ENCODE measurements around the gene SPHK1. TPM values are rescaled to one million over a fixed set of nuclear protein-coding genes. Genes with fewer than 3 reads are reported as not detected.
"Not testable (repeated sequence)": the region's sequence is repeated elsewhere in the genome, so short reads cannot be mapped to it uniquely, and the experiment has no call there.

SPHK1 gene
- total RNA-seq, 2 donors from 2014 or later = 2.4 to 6.0 TPM

GRCh38 chr17:76354317-76354729, 30.1 kb upstream of the SPHK1 start:
- H3K27ac Mint-ChIP-seq = peak overlapping the region; percentile 92
- no peaks in the 10 kb centered on the region for H3K36me3 Mint-ChIP-seq (ENCODE audit: low read depth)
- ATAC-seq = no peak
- H3K9me3 ChIP-seq (ENCODE audit: control insufficient read depth, low read length, poor library complexity, severe bottlenecking) = no peaks in the 10 kb centered on the region
- H3K4me1 Mint-ChIP-seq = peaks cover 18% of the 10 kb centered on the region
- no peak for DNase-seq
- H3K27me3 Mint-ChIP-seq = no peaks in the 10 kb centered on the region
- peak overlapping the region; percentile 98 for H3K4me3 Mint-ChIP-seq

- Mint-ChIP-seq H3K4me1 (peaks cover 18% of the 10 kb centered on the region), H3K27me3 (no peaks in the 10 kb centered on the region), H3K36me3 (ENCODE audit: low read depth) (no peaks in the 10 kb centered on the region), H3K4me3 (peak overlapping the region; percentile 98), H3K27ac (peak overlapping the region; percentile 92)
- no peak for ATAC-seq
- no peaks in the 10 kb centered on the region for H3K9me3 ChIP-seq (ENCODE audit: control insufficient read depth, low read length, poor library complexity, severe bottlenecking)
- no peak for DNase-seq
Measured at GRCh38 chr17:76354747-76355310, 29.6 kb upstream of the SPHK1 start.

- DNase-seq (no peak), ATAC-seq (no peak)
- Mint-ChIP-seq H3K4me3 (no peak overlapping the region), H3K27ac (no peak overlapping the region), H3K36me3 (ENCODE audit: low read depth) (no peaks in the 10 kb centered on the region), H3K4me1 (peaks cover 15% of the 10 kb centered on the region), H3K27me3 (peaks cover 5% of the 10 kb centered on the region)
- no peaks in the 10 kb centered on the region for H3K9me3 ChIP-seq (ENCODE audit: control insufficient read depth, low read length, poor library complexity, severe bottlenecking)
Measured at GRCh38 chr17:76356803-76357456, 27.5 kb upstream of the SPHK1 start.

- peaks cover 11% of the 10 kb centered on the region for H3K4me1 Mint-ChIP-seq
- ATAC-seq (no peak), DNase-seq (no peak)
- H3K27ac Mint-ChIP-seq = no peak overlapping the region
- H3K4me3 Mint-ChIP-seq = no peak overlapping the region
- no peaks in the 10 kb centered on the region for H3K36me3 Mint-ChIP-seq (ENCODE audit: low read depth)
- H3K27me3 Mint-ChIP-seq = peaks cover 8% of the 10 kb centered on the region
- H3K9me3 ChIP-seq (ENCODE audit: control insufficient read depth, low read length, poor library complexity, severe bottlenecking) = no peaks in the 10 kb centered on the region
Measured at GRCh38 chr17:76357597-76358158, 26.7 kb upstream of the SPHK1 start.

GRCh38 chr17:76359375-76359774, 25.0 kb upstream of the SPHK1 start:
- H3K27ac Mint-ChIP-seq = no peak overlapping the region
- ATAC-seq = no peak
- H3K4me3 Mint-ChIP-seq = no peak overlapping the region
- peaks cover 8% of the 10 kb centered on the region for H3K27me3 Mint-ChIP-seq
- no peaks in the 10 kb centered on the region for H3K36me3 Mint-ChIP-seq (ENCODE audit: low read depth)
- no peak for DNase-seq
- H3K9me3 ChIP-seq (ENCODE audit: control insufficient read depth, low read length, poor library complexity, severe bottlenecking) = no peaks in the 10 kb centered on the region
- H3K4me1 Mint-ChIP-seq = peaks cover 3% of the 10 kb centered on the region

- H3K36me3 Mint-ChIP-seq (ENCODE audit: low read depth); H3K27ac Mint-ChIP-seq: not testable (repeated sequence)
Measured at GRCh38 chr17:76359776-76360175, 24.6 kb upstream of the SPHK1 start.

GRCh38 chr17:76360461-76360860, 23.9 kb upstream of the SPHK1 start:
- no peak for DNase-seq
- Mint-ChIP-seq H3K36me3 (ENCODE audit: low read depth) (no peaks in the 10 kb centered on the region), H3K4me3 (no peak overlapping the region), H3K27me3 (peaks cover 8% of the 10 kb centered on the region), H3K4me1 (no peaks in the 10 kb centered on the region), H3K27ac (no peak overlapping the region)
- no peak for ATAC-seq
- H3K9me3 ChIP-seq (ENCODE audit: control insufficient read depth, low read length, poor library complexity, severe bottlenecking) = no peaks in the 10 kb centered on the region

More at GRCh38 chr17:76359776-76360175, 24.6 kb upstream of the SPHK1 start:
- not testable (repeated sequence) for H3K4me1 Mint-ChIP-seq; H3K9me3 ChIP-seq (ENCODE audit: control insufficient read depth, low read length, poor library complexity, severe bottlenecking); ATAC-seq; H3K27me3 Mint-ChIP-seq; H3K4me3 Mint-ChIP-seq; DNase-seq

GRCh38 chr17:76363107-76363842, 21.1 kb upstream of the SPHK1 start:
- no peak for DNase-seq
- H3K9me3 ChIP-seq (ENCODE audit: control insufficient read depth, low read length, poor library complexity, severe bottlenecking) = no peaks in the 10 kb centered on the region
- no peak overlapping the region for H3K27ac Mint-ChIP-seq
- ATAC-seq = no peak
- no peak overlapping the region for H3K4me3 Mint-ChIP-seq
- no peaks in the 10 kb centered on the region for H3K36me3 Mint-ChIP-seq (ENCODE audit: low read depth)
- H3K27me3 Mint-ChIP-seq = peaks cover 8% of the 10 kb centered on the region
- no peaks in the 10 kb centered on the region for H3K4me1 Mint-ChIP-seq

- no peaks in the 10 kb centered on the region for H3K36me3 Mint-ChIP-seq (ENCODE audit: low read depth)
- no peak for DNase-seq
- no peaks in the 10 kb centered on the region for H3K4me1 Mint-ChIP-seq
- ATAC-seq = no peak
- no peaks in the 10 kb centered on the region for H3K9me3 ChIP-seq (ENCODE audit: control insufficient read depth, low read length, poor library complexity, severe bottlenecking)
- H3K27me3 Mint-ChIP-seq = peaks cover 14% of the 10 kb centered on the region
- H3K4me3 Mint-ChIP-seq = no peak overlapping the region
- H3K27ac Mint-ChIP-seq = no peak overlapping the region
Measured at GRCh38 chr17:76365256-76365903, 19.0 kb upstream of the SPHK1 start.

GRCh38 chr17:76366247-76366646, 18.2 kb upstream of the SPHK1 start:
- Mint-ChIP-seq H3K4me3 (peak overlapping the region; percentile 57), H3K27me3 (peaks cover 16% of the 10 kb centered on the region), H3K4me1 (no peaks in the 10 kb centered on the region), H3K36me3 (ENCODE audit: low read depth) (no peaks in the 10 kb centered on the region), H3K27ac (no peak overlapping the region)
- no peak for ATAC-seq
- no peak for DNase-seq
- no peaks in the 10 kb centered on the region for H3K9me3 ChIP-seq (ENCODE audit: control insufficient read depth, low read length, poor library complexity, severe bottlenecking)

GRCh38 chr17:76367642-76368041, 16.8 kb upstream of the SPHK1 start:
- ATAC-seq (no peak), DNase-seq (no peak)
- no peak overlapping the region for H3K4me3 Mint-ChIP-seq
- H3K27me3 Mint-ChIP-seq = peaks cover 8% of the 10 kb centered on the region
- no peaks in the 10 kb centered on the region for H3K36me3 Mint-ChIP-seq (ENCODE audit: low read depth)
- no peaks in the 10 kb centered on the region for H3K9me3 ChIP-seq (ENCODE audit: control insufficient read depth, low read length, poor library complexity, severe bottlenecking)
- peaks cover 2% of the 10 kb centered on the region for H3K4me1 Mint-ChIP-seq
- H3K27ac Mint-ChIP-seq = no peak overlapping the region

GRCh38 chr17:76368545-76368944, 15.9 kb upstream of the SPHK1 start:
- Mint-ChIP-seq H3K27me3 (peaks cover 8% of the 10 kb centered on the region), H3K4me3 (no peak overlapping the region)
- ATAC-seq = no peak

GRCh38 chr17:76369379-76369778, 15.0 kb upstream of the SPHK1 start:
- H3K4me3 Mint-ChIP-seq = no peak overlapping the region
- ATAC-seq = no peak
- H3K4me1 Mint-ChIP-seq = peaks cover 2% of the 10 kb centered on the region
- H3K27me3 Mint-ChIP-seq = peaks cover 8% of the 10 kb centered on the region
- H3K9me3 ChIP-seq (ENCODE audit: control insufficient read depth, low read length, poor library complexity, severe bottlenecking) = no peaks in the 10 kb centered on the region
- DNase-seq = no peak
- H3K27ac Mint-ChIP-seq = no peak overlapping the region
- no peaks in the 10 kb centered on the region for H3K36me3 Mint-ChIP-seq (ENCODE audit: low read depth)

More at GRCh38 chr17:76368545-76368944, 15.9 kb upstream of the SPHK1 start:
- H3K27ac Mint-ChIP-seq = no peak overlapping the region
- H3K9me3 ChIP-seq (ENCODE audit: control insufficient read depth, low read length, poor library complexity, severe bottlenecking) = no peaks in the 10 kb centered on the region
- H3K4me1 Mint-ChIP-seq = peaks cover 2% of the 10 kb centered on the region
- no peak for DNase-seq
- no peaks in the 10 kb centered on the region for H3K36me3 Mint-ChIP-seq (ENCODE audit: low read depth)
